GM12875 (cell line): Measurements from ENCODE around the gene KCTD5.
"Not testable (repeated sequence)": the region's sequence is repeated elsewhere in the genome, so short reads cannot be mapped to it uniquely, and the experiment has no call there.

Source experiments
- H3K4me3 ChIP-seq: one replicate; pipeline ENCODE4 v1.5.1; 2011; ENCODE audit warnings: low read depth, low read length, control low read depth
- CTCF ChIP-seq: IDR thresholded peaks from 2 replicates; pipeline ENCODE4 v1.5.1; 2011; ENCODE audit warnings: low read depth, mild to moderate bottlenecking, control low read depth, inconsistent platforms, low read length, moderate library complexity, borderline replicate concordance; ENCODE audit not compliant: insufficient read depth

KCTD5 gene

GRCh38 chr16:2660755-2661373, 21.5 kb upstream of the KCTD5 start:
- TF ChIP-seq CTCF, result peak; percentile 56
- not testable (repeated sequence) for H3K4me3 ChIP-seq

- H3K4me3 ChIP-seq, result no peak overlapping the region
- TF ChIP-seq CTCF, result no peak
Observed at GRCh38 chr16:2663553-2664546, 18.5 kb upstream of the KCTD5 start.

- no peak for TF ChIP-seq CTCF
- H3K4me3 ChIP-seq, result no peak overlapping the region
Observed at GRCh38 chr16:2664574-2664982, 17.7 kb upstream of the KCTD5 start.

GRCh38 chr16:2666671-2667070, 15.7 kb upstream of the KCTD5 start:
- H3K4me3 ChIP-seq, result not testable (repeated sequence)

GRCh38 chr16:2669587-2669986, 12.7 kb upstream of the KCTD5 start:
- H3K4me3 ChIP-seq, result not testable (repeated sequence)

GRCh38 chr16:2670017-2670416, 12.3 kb upstream of the KCTD5 start:
- not testable (repeated sequence) for H3K4me3 ChIP-seq
- TF ChIP-seq CTCF, result peak; percentile 74

GRCh38 chr16:2671193-2671592, 11.1 kb upstream of the KCTD5 start:
- peak; percentile 43; the same call in 1 of the 2 replicates for TF ChIP-seq CTCF
- H3K4me3 ChIP-seq, result not testable (repeated sequence)

GRCh38 chr16:2671741-2672140, 10.6 kb upstream of the KCTD5 start:
- H3K4me3 ChIP-seq, result no peak overlapping the region
- TF ChIP-seq CTCF, result no peak
